Stimulated activated CD4-positive, alpha-beta T cell treated with anti-CD3 and anti-CD28 coated beads, Interleukin-1b, Interleukin-23, amount 100 ng/mL, for 48 hours (primary cell): ENCODE results near the gene ARHGEF3.

Source experiments
- DNase-seq: peaks from one replicate; pipeline ENCODE4 v3.0.0-alpha.2; 2020

ARHGEF3 gene, protein sequence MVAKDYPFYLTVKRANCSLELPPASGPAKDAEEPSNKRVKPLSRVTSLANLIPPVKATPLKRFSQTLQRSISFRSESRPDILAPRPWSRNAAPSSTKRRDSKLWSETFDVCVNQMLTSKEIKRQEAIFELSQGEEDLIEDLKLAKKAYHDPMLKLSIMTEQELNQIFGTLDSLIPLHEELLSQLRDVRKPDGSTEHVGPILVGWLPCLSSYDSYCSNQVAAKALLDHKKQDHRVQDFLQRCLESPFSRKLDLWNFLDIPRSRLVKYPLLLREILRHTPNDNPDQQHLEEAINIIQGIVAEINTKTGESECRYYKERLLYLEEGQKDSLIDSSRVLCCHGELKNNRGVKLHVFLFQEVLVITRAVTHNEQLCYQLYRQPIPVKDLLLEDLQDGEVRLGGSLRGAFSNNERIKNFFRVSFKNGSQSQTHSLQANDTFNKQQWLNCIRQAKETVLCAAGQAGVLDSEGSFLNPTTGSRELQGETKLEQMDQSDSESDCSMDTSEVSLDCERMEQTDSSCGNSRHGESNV

DNA sequence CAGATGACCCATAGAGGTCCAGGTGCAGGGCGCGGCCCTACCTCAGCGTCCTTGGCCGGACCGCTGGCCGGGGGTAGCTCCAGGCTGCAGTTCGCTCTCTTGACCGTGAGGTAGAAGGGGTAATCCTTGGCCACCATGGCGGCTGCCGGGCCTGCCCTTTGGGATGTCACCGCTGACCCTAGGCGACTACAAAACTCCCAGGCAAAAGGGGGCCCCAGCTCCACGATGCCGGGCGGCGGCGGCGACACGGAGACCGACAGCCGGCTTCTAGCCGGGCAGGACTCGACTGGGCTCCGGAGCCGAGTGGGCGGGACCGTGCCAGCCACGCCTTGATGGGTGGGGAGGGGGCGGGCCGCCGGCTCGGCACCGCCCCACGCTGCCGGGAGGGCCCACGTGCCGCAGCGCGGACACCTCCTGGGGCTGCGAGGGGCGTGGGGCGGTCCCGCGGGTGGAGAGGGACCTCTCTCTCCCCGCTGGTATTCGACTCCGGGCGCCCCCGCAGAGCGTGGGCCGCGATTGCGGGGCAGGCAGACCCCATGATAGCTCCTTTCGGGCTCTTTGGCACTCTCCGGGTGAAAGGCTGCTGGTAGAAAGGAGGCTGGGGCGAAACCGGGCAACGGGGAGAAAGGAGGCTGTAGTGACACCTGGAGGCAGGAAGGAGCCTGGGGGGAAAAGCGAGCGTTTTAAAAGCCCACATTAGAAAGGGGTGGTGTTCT lies at the start of gene ARHGEF3:
ARHGEF3 (minus strand) TSS at position 288 of the 716 bp plus-strand sequence; CDS start at position 137, 151 bp downstream.
- DNase-seq: peak; percentile 88

- no peak for DNase-seq
Measured at GRCh38 chr3:56849698-56850097, 47.9 kb upstream of the ARHGEF3 start.

DNA sequence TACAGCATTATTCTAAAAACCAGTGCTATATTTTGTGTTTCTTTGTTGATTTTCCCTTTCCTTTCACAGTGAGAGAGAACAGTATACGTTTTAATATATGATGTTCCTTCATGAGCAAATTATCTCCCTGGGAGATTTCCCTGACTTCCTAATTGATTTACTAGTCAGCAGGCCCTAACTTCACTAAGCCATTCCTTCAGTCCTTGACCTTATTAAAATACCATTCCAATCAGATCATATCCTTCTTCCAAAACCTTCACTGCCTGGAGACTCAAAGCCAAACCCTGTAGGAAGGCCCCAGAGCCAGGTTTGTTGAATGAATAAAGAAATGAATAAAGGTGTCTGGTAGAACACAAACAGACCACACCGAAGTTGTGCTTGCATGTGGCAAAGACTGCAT lies 43.8 kb upstream of the ARHGEF3 start:
- DNase-seq: no peak

GRCh38 chr3:56844536-56844935 lies 42.8 kb upstream of the ARHGEF3 start:
- no peak for DNase-seq

GRCh38 chr3:56839784-56840715 lies 38.3 kb upstream of the ARHGEF3 start:
- DNase-seq: no peak

DNA sequence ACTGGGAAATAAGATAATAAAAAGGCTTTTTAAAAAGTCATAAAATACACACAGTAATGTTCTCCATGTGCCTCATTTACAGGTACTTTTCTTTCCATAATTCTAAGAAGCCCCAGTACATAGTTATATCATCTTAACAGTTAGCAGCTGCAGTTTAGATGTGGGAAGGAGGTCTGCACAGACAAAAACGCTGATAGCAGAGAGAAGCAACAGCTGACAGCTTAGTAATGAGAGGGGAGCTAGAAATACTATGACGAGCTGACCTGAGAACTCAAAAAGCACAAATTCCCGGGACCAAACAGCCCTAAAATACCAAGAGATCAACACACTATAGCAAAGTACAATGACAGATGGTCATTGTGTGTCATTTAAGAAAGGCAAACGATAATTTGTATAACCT lies 36.7 kb upstream of the ARHGEF3 start:
- DNase-seq: no peak

GRCh38 chr3:56837196-56837955 lies 35.6 kb upstream of the ARHGEF3 start:
- no peak for DNase-seq

DNA sequence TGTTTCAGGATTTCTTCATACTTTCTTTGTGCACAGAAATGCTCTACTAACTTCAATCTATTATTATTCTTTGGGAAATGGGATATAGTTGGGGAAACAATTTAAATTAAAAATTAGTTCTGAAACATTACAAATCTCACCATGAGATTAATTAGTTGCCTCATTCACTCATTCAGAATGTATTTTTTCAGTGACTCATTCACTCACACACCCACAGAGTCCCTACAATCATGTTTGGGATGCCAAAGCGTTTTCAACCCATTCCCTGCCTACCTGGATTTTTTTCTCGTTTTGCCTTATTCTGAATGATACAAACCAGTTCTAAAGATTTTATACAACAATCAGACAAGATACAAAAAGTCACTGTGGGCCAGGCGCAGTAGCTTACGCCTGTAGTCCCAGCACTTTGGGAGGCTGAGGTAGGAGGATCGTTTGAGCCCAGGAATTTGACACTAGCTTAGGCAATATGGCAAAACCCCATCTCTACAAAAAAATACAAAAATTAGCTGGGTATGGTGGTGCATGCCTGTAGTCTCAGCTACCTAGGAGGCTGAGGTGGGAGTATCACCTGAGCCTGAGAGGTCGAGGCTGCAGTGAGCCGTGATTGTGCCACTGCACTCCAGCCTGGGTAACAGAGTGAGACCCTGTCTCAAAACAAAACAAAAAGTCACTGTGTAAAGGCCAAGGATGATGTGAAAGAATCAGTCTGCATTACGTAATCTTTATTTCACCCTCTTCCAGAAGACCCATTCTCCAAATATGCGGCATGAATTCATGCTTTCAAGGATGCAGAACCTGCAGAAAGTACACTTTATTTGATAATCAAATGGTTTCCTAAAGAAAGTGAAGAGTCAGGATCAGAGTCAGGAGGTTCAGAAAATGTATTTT lies 34.8 kb upstream of the ARHGEF3 start:
- no peak for DNase-seq

DNA sequence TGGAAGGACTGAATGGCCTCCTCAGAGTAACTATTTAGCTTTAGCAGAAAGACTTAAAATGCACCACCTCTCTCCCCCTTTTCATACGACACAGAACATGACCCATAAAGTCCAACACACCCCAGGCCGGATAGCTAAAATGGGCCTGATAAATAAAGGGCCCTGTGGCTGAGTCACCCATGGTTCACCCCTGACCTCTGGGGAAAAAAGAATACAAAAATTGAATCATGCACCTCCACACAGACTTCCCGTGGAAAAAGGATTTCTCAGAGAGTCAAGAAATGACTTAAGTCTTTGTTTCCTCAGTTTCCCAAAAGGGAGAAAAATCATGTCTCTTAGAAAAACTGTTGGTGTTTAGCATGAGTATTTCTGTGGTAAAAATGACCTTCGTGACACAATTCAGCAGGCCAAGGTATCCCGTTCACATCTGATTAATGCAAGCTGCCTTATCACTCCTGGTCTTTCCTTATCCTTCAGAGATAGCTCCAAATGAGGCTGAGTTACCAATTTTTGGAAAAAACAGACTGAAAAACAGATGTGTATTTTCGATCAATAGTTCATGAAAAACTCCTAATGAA lies 34.0 kb upstream of the ARHGEF3 start:
- DNase-seq: no peak

- DNase-seq: no peak
Measured at GRCh38 chr3:56833536-56833935, 31.8 kb upstream of the ARHGEF3 start.

DNA sequence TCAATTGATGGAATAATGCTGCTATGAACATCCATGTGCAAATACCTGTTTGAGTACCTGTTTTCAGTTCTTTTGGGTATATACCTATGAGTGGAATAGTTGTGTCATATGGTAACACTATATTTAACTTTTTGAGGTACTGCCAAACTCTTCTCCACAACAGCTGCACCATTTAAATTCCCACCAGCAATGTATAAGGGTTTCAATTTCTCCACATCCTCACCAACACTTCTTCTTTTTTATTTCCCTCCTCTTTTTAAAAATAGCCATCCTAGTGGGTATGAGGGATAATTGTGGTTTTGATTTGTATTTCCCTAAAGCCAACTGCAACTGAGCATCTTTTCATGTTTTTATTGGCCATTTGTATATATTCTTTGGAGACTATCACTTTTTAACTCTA lies 31.3 kb upstream of the ARHGEF3 start:
- DNase-seq: no peak

DNA sequence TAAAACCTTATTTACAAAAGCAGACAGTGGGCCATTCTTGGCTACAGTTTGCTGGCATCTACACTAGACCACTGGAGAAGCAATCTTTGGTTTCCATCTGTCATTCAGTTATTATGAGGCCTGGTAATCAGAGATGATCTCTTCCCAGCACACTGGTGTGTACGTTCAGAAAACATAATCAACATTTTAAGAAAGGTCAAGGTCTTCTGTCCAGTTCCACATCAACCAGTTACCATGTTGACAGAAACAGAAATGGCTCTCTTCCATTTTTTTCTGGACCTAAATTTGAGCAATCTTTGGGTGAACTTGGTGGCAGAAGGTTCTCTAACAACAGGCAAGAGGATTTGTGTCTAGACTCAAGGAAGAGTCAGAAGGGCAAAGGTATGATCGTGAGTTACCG lies 29.8 kb upstream of the ARHGEF3 start:
- DNase-seq: no peak

- no peak for DNase-seq
Measured at GRCh38 chr3:56830884-56831283, 29.1 kb upstream of the ARHGEF3 start.

DNA sequence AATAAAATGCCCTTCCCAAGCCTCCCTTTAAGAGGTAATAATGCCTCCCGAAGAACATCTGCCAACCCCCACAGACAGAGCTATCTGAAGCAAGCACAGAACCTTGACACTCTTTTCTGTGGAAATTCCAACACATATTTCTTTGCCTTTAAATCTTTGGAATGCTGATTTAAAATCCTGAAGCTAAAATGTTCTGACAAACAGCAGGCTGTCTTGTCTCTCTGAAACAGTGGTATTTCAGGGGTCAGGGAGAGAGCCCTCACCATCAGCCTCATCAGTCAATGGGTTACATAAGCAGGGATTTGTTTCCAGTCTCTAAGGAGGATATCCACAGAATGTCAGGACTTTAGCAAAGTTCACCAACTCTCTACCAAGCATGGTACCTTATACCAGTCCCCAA lies 27.8 kb upstream of the ARHGEF3 start:
- DNase-seq: no peak

DNA sequence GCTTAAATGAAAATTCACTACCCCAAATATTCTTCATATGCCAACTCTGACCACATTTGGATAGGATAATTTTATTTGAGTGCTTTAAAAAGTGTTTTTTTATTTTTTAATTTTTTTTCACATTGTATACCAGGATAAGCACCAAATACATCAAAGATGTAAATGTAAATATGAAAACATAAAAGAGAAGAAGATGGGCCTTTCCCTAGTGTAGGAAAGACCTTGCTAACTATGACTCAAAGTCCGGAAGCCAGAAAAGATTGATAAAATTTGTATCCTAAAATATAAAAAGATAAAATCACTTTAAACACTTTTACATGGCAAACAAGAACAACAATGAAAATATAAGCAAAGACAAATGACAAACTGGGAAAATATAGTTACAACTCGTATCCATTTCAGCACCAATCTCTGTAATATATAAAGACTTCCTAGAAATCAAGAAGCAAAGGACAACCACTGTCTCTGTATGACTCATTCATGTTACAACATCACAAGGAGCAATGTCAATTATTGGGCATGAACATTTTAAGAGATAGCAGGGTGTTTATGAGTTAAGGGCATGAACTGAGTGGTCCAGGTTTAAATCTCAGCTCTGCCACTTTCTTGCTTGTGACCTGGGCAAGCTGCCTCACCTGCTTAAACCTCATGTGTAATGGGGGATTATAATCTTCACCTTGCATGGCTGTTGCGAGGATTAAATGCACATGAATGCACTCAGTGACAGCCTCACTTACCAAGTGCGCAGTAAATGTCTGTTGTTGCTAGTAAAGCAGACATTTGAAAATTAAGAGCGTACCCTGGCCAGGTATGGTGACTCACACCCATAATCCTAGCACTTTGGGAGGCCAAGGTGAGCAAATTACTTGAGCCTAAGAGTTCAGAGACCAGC lies 25.3 kb upstream of the ARHGEF3 start:
- no peak for DNase-seq

GRCh38 chr3:56825567-56826438 lies 24.1 kb upstream of the ARHGEF3 start:
- no peak for DNase-seq

GRCh38 chr3:56823984-56824703 lies 22.4 kb upstream of the ARHGEF3 start:
- no peak for DNase-seq

DNA sequence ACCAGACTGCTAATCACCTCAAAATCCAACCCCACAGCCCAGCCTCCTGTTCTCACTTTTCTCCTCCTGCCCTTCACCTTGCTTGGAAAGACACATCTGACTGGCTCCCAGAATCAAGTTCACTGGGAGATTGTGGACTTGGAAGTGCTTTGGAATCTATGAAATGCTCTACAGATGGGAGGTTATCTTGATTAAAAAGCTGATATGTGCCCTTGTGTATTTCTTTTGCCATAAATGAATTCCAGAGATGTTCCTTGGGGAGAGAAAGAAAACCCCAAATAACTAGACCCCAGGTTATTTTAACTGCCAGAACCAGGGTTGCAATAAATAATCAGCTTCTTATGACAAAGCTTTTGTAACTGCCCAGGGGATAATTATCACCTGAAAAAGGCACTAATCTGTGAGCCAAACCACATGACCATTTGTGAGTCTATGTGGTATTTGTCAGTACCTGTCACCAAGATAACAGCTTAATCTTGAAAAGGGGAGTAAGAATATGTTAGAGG lies 21.7 kb upstream of the ARHGEF3 start:
- no peak for DNase-seq
